Fibroblast of villous mesenchyme (primary cell): Measurements from ENCODE around the gene RYR1. TPM values are rescaled to one million over a fixed set of nuclear protein-coding genes. Genes with fewer than 3 reads are reported as not detected.
"Not testable (repeated sequence)": the region's sequence is repeated elsewhere in the genome, so short reads cannot be mapped to it uniquely, and the experiment has no call there.

Experiments used
- DNase-seq: peaks from one replicate; pipeline ENCODE4 v3.0.0-alpha.2; 2010; ENCODE audit warnings: low read depth
- H3K4me3 ChIP-seq: 2 replicates; pipeline ENCODE4 v1.5.1; 2011; ENCODE audit warnings: low read depth, mild to moderate bottlenecking, low read length
- total RNA-seq: library from RNA; depleted of rRNA; stranded (reverse); fragments of >200 nt; gene quantifications from 2 replicates; pipeline ENCODE4 v1.2.3, GENCODE V29; 2012
- TF ChIP-seq, protein P1 (sequence below): IDR thresholded peaks from 2 replicates; pipeline ENCODE4 v1.5.1; 2012; ENCODE audit warnings: low read depth, mild to moderate bottlenecking, low read length; ENCODE audit not compliant: insufficient read depth

Gene RYR1
- total RNA-seq, 1 donor = under 0.01 TPM

- DNase-seq = no peak
- H3K4me3 ChIP-seq = no peak overlapping the region
- TF ChIP-seq, protein P1, sequence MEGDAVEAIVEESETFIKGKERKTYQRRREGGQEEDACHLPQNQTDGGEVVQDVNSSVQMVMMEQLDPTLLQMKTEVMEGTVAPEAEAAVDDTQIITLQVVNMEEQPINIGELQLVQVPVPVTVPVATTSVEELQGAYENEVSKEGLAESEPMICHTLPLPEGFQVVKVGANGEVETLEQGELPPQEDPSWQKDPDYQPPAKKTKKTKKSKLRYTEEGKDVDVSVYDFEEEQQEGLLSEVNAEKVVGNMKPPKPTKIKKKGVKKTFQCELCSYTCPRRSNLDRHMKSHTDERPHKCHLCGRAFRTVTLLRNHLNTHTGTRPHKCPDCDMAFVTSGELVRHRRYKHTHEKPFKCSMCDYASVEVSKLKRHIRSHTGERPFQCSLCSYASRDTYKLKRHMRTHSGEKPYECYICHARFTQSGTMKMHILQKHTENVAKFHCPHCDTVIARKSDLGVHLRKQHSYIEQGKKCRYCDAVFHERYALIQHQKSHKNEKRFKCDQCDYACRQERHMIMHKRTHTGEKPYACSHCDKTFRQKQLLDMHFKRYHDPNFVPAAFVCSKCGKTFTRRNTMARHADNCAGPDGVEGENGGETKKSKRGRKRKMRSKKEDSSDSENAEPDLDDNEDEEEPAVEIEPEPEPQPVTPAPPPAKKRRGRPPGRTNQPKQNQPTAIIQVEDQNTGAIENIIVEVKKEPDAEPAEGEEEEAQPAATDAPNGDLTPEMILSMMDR = no peak
Observed at GRCh38 chr19:38464421-38465082, 31.1 kb downstream of the RYR1 start.

DNA sequence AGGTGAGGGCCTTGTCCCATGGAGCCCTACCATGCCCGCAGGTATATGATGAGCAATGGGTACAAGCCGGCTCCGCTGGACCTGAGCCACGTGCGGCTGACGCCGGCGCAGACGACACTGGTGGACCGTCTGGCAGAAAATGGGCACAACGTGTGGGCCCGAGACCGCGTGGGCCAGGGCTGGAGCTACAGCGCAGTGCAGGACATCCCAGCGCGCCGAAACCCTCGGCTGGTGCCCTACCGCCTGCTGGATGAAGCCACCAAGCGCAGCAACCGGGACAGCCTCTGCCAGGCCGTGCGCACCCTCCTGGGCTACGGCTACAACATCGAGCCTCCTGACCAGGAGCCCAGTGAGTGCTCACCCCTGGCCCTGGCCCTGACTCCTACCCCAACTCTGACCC is 32.6 kb downstream of the RYR1 start:
- DNase-seq = no peak
- no peak overlapping the region for H3K4me3 ChIP-seq
- TF ChIP-seq, protein P1 = no peak

GRCh38 chr19:38467541-38468525 is 34.3 kb downstream of the RYR1 start:
- no peak for DNase-seq
- no peak overlapping the region for H3K4me3 ChIP-seq
- TF ChIP-seq, protein P1 = no peak

GRCh38 chr19:38469151-38469550 is 35.7 kb downstream of the RYR1 start:
- no peak for DNase-seq
- TF ChIP-seq, protein P1 = no peak
- H3K4me3 ChIP-seq = no peak overlapping the region

GRCh38 chr19:38470788-38471480 is 37.4 kb downstream of the RYR1 start:
- TF ChIP-seq, protein P1 = no peak

GRCh38 chr19:38472725-38473124 is 39.2 kb downstream of the RYR1 start:
- DNase-seq, H3K4me3 ChIP-seq: not testable (repeated sequence)

More at GRCh38 chr19:38470788-38471480, 37.4 kb downstream of the RYR1 start:
- DNase-seq = no peak
- H3K4me3 ChIP-seq = no peak overlapping the region

GRCh38 chr19:38473201-38473600 is 39.7 kb downstream of the RYR1 start:
- TF ChIP-seq, protein P1 = no peak
- no peak for DNase-seq
- no peak overlapping the region for H3K4me3 ChIP-seq
